DMS 273 treated with DMSO at 0.1 percent for 48 hours (cell line): ENCODE results near the gene C11orf87.

Source experiments
- DNase-seq: peaks from one replicate; lab custom pipeline; 2025; lab: John Stamatoyannopoulos, UW

Gene C11orf87

DNA sequence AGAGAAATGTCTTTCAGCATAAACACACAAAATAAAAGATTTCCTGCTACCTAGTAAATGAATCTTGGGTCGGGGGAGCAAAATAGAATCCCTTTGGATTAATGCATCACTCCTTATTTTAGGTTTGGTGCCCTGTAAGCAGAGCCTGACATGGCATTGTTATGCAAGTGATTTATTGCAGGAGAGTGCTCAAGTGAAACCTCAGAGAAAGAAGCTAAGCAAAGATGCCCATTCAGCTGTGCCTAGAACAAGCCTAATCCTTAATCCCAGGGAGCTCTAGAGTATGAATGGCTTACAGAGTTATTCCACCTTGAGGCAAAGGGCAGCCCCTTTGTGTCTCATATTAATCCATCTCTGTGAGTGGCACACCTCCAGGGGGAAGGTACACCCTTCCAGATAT is 21.1 kb downstream of the C11orf87 start:
- DNase-seq = no peak

DNA sequence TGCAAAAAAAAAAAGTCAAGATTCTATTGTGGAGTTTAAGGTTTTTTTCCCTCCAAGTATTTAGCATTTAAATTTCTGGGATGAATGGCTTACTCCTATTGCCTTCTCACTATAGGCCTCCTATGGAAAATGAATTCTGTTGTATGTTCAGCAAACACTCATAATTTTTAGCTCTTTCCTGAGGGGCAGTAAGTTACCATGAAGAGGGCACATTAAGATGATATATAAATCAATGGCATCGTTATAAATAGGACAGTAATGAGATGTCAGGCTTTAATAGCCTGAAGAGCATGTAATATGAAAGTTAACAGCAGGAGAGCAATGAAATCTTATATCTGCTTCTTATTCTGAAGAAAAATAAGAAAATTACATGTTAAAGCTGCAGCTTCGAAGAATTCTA is 32.9 kb downstream of the C11orf87 start:
- no peak for DNase-seq
